ENCODE measurements around the gene IRF2. TPM values are rescaled to one million over a fixed set of nuclear protein-coding genes. Genes with fewer than 3 reads are reported as not detected.

IRF2 gene
- total RNA-seq, 6 experiments from 2014 or later: 13.4 to 24.0 (median 19.7) TPM

DNA sequence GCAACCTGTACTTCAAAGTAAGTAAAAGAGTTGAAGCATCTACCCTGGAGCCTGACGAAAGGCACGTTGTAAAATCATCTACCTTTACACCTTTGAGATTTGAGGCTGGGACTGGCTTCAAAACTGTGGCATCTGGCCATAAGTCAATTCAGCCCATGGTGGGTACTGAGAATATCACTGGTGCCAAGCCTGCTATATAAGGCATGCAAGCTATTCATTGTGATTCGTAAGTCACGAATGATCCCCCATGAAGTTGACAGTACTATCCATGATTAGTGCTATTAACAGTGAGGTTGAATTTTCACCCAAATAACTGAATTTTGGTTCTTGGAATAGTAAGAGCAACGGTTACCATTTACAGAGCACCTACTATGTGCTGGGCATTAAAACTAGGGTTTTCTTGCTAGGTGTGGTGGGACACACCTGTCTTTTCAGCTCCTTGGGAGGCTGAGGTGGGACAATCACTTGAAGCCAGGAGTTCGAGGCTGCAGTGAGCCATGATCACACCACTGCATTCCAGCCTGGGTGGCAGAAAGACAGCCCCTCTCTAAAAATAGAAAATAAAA lies 39.8 kb downstream of the IRF2 start:
- Mint-ChIP-seq H3K27me3 (ENCODE audit: insufficient read depth) (no peaks in the 10 kb centered on the region), H3K9me3 (no peaks in the 10 kb centered on the region), H3K27ac (no peak overlapping the region), H3K36me3 (ENCODE audit: low read depth) (peaks cover 6% of the 10 kb centered on the region; the same call in 1 of the 2 replicates), H3K4me1 (ENCODE audit: low read depth) (0 out of 2 replicates have a peak, but pooled peaks cover 11% of the 10 kb centered on the region), H3K4me3 (no peak overlapping the region)
- TF ChIP-seq CTCF (IDR thresholded peaks at IDR 0.05): no peak
- no peak for DNase-seq

DNA sequence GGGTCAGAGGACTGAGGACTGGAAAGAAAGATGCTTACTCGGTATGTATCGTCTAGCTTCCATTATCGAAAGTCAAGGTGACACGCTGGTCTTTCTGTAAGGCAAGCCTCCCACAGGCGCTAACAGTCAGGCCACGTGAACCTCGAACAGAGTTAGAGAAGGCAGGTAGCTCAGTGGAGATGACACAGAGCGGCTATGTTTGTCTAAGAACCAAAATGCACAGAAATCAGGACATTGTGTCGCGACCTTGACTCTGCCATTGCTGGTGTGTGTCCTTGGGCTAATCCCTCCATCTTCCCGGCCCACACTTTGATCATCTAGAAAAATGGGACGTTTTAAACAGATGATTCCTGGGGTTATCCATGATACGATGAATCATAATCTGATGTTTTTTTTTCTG lies 40.3 kb downstream of the IRF2 start:
- H3K4me3 Mint-ChIP-seq: no peak overlapping the region
- H3K36me3 Mint-ChIP-seq (ENCODE audit: low read depth): peaks cover 6% of the 10 kb centered on the region; the same call in 1 of the 2 replicates
- no peak overlapping the region for H3K27ac Mint-ChIP-seq
- no peaks in the 10 kb centered on the region for H3K9me3 Mint-ChIP-seq
- no peak for TF ChIP-seq CTCF (IDR thresholded peaks at IDR 0.05)
- H3K4me1 Mint-ChIP-seq (ENCODE audit: low read depth): 0 out of 2 replicates have a peak, but pooled peaks cover 11% of the 10 kb centered on the region
- no peak for DNase-seq
- H3K27me3 Mint-ChIP-seq (ENCODE audit: insufficient read depth): no peaks in the 10 kb centered on the region

DNA sequence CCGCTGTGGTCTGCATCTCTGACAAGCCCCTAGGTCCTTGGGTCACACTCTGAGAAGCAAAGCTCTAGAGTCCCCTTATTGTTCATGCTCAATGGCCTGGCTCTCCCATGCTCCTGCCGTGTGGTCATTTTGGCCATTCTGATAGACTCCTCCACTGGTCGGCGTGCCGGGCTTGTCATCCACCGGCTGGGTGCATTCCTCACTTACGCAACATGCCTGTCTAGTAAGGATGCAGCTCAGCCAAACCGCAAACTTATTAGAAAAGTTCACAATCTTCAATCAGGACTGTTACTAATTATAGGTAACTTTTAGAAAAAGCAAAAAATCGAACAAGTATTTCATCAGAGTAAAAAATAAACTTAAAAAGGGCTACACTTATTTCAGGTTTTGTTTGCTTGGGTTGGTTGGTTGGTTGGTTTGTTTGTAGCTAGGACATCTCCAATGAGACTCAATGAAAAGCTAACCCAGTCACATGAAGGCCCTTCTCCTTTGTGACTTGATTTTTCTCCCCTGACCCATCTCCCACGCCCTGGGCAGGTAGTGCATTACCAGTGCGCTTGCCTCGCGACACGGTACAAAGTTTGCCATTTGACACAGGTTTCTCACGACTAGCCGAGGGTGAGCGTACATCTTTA lies 41.0 kb downstream of the IRF2 start:
- no peak for DNase-seq
- no peak for TF ChIP-seq CTCF (IDR thresholded peaks at IDR 0.05)

GRCh38 chr4:184432127-184432922 lies 42.0 kb downstream of the IRF2 start:
- H3K27me3 Mint-ChIP-seq (ENCODE audit: insufficient read depth): no peaks in the 10 kb centered on the region
- DNase-seq: no peak
- H3K4me1 Mint-ChIP-seq (ENCODE audit: low read depth): 0 out of 2 replicates have a peak, but pooled peaks cover under 1% of the 10 kb centered on the region
- H3K27ac Mint-ChIP-seq: no peak overlapping the region
- H3K9me3 Mint-ChIP-seq: no peaks in the 10 kb centered on the region
- no peak for TF ChIP-seq CTCF (IDR thresholded peaks at IDR 0.05)
- H3K4me3 Mint-ChIP-seq: no peak overlapping the region
- H3K36me3 Mint-ChIP-seq (ENCODE audit: low read depth): peaks cover 6% of the 10 kb centered on the region; the same call in 1 of the 2 replicates

More for the DNA sequence above, 41.0 kb downstream of the IRF2 start:
- 0 out of 2 replicates have a peak, but pooled peaks cover 11% of the 10 kb centered on the region for H3K4me1 Mint-ChIP-seq (ENCODE audit: low read depth)
- peaks cover 6% of the 10 kb centered on the region; the same call in 1 of the 2 replicates for H3K36me3 Mint-ChIP-seq (ENCODE audit: low read depth)
- H3K9me3 Mint-ChIP-seq: no peaks in the 10 kb centered on the region
- H3K4me3 Mint-ChIP-seq: no peak overlapping the region
- H3K27me3 Mint-ChIP-seq (ENCODE audit: insufficient read depth): no peaks in the 10 kb centered on the region
- H3K27ac Mint-ChIP-seq: no peak overlapping the region

DNA sequence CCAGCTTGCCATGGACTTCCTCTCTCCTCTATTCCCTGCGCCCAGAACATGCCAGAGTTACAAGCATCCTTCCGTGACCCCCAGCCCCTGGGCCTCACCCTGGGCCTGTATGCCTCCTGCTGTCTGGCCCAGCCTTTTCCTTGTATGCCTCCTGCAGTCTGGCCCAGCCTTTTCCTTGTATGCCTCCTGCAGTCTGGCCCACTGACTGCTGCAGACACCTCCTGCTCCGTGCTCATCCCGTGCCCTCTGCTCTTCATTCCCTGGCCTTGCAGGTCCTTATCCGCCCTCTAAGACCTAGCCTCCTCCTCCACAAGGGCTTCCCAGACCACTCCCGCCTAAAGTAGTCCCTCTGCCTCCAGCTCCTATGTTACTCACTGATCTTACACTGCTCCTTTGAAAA lies 44.2 kb downstream of the IRF2 start:
- DNase-seq: no peak
- Mint-ChIP-seq H3K4me1 (ENCODE audit: low read depth) (no peaks in the 10 kb centered on the region), H3K36me3 (ENCODE audit: low read depth) (peaks cover 16% of the 10 kb centered on the region; the same call in 1 of the 2 replicates), H3K27ac (no peak overlapping the region), H3K9me3 (no peaks in the 10 kb centered on the region), H3K4me3 (no peak overlapping the region), H3K27me3 (ENCODE audit: insufficient read depth) (no peaks in the 10 kb centered on the region)
- no peak for TF ChIP-seq CTCF (IDR thresholded peaks at IDR 0.05)

All from HFFc6 (cell line).